HepG2 (cell line): ENCODE results near the gene ARRDC3. TPM values are rescaled to one million over a fixed set of nuclear protein-coding genes. Genes with fewer than 3 reads are reported as not detected.
"Not testable (repeated sequence)": the region's sequence is repeated elsewhere in the genome, so short reads cannot be mapped to it uniquely, and the experiment has no call there.

ENCODE experiments used
- ATAC-seq: fragments of 200-7000 bp; cut with Tn5 transposase; 3 replicates; pipeline ENCODE4 v1.9.1; 2020; ENCODE audit warnings: mild to moderate bottlenecking, moderate library complexity
- BruUV-seq: library from RNA; stranded (reverse); fragments of 400-500 nt; replicated peaks from 2 replicates; lab custom pipeline; 2021; lab: Mats Ljungman, UMichigan
- CTCF ChIA-PET: fragments of 300-600 bp; formaldehyde crosslinking; extraction: SDS; loops from one replicate; lab custom pipeline; 2021; ENCODE audit warnings: low total read pairs, inconsistent platforms, low intra/inter-chr PET ratio; lab: Yijun Ruan, JAX
- POLR2A ChIA-PET: fragments of 350-600 bp; sonication (Branson Sonifier 250); formaldehyde crosslinking; loops from one replicate; lab custom pipeline; 2020; ENCODE audit warnings: antibody characterized with exemption, inconsistent platforms; lab: Yijun Ruan, JAX
- DNase-seq: peaks from one replicate; pipeline ENCODE4 v3.0.0-alpha.2; 2015; ENCODE audit warnings: low spot score
- FAIRE-seq: peaks from 3 replicates; lab custom pipeline; 2011; peaks lifted over from hg19 to GRCh38; lab: Jason Lieb, UNC
- H2AFZ ChIP-seq: one replicate; pipeline ENCODE4 v1.6.1; 2011; ENCODE audit warnings: low read length, inconsistent platforms
- H3K27ac ChIP-seq: fragments of 300-600 bp; 3 replicates; pipeline ENCODE4 v1.8.0; 2011; ENCODE audit warnings: mixed run types, mild to moderate bottlenecking, mixed read lengths, low read length, inconsistent platforms; ENCODE audit not compliant: insufficient read depth; ENCODE audit errors: extremely low read length
- H3K27me3 ChIP-seq, 2 experiments: fragments of 200-600 bp in 1 of 2; 2 replicates in 1 of 2; 3 replicates in 1 of 2; pipeline versions ENCODE4 v1.6.0 to v1.8.0; 2011; ENCODE audit warnings: low read length in 2 of 2, mild to moderate bottlenecking in 2 of 2, moderate library complexity in 2 of 2, inconsistent platforms in 1 of 2; ENCODE audit not compliant: insufficient read depth in 2 of 2, control insufficient read depth in 1 of 2
- H3K36me3 ChIP-seq, 2 experiments: fragments of 200-600 bp in 1 of 2; replicated peaks in 1 of 2; 2 replicates in 1 of 2; 3 replicates in 1 of 2; pipeline versions ENCODE4 v1.5.1 to v1.8.0; 2011; ENCODE audit warnings: low read length in 2 of 2, inconsistent platforms in 1 of 2; ENCODE audit not compliant: insufficient read depth in 2 of 2, control insufficient read depth in 1 of 2
- H3K4me1 ChIP-seq: 2 replicates; pipeline ENCODE4 v1.5.1; 2012; ENCODE audit warnings: low read length, inconsistent platforms; ENCODE audit not compliant: insufficient read depth
- H3K4me2 ChIP-seq: 2 replicates; pipeline ENCODE4 v1.6.0; 2011; ENCODE audit warnings: low read depth, low read length, inconsistent platforms
- H3K4me3 ChIP-seq, 3 experiments: fragments of 200-600 bp in 1 of 3; sonication (generic), shearing (Covaris generic) in 1 of 3; replicated peaks in 1 of 3; 2 replicates each; pipeline ENCODE4 v1.5.1; 2011 to 2016; ENCODE audit warnings: low read length in 3 of 3, inconsistent platforms in 2 of 3, low read depth in 2 of 3, mild to moderate bottlenecking in 2 of 3, control low read depth in 1 of 3, mixed read lengths in 1 of 3; ENCODE audit not compliant: insufficient read depth in 1 of 3
- H3K79me2 ChIP-seq: one replicate; pipeline ENCODE4 v1.6.1; 2011; ENCODE audit warnings: low read length, inconsistent platforms; ENCODE audit not compliant: insufficient read depth
- H3K9ac ChIP-seq: 2 replicates; pipeline ENCODE4 v1.6.0; 2011; ENCODE audit warnings: mild to moderate bottlenecking, low read depth, low read length, inconsistent platforms; ENCODE audit not compliant: insufficient read depth
- H3K9me3 ChIP-seq: 2 replicates; pipeline ENCODE4 v1.5.1; 2012; ENCODE audit warnings: mild to moderate bottlenecking, low read length
- H4K20me1 ChIP-seq: 2 replicates; pipeline ENCODE4 v1.6.0; 2011; ENCODE audit warnings: inconsistent platforms, mild to moderate bottlenecking, low read length, moderate library complexity; ENCODE audit not compliant: insufficient read depth
- AGO2 ChIP-seq: fragments of 200-400 bp; formaldehyde crosslinking; optimal IDR thresholded peaks from 2 replicates; pipeline ENCODE3; 2017; ENCODE audit warnings: mild to moderate bottlenecking, low read depth, low read length, moderate library complexity
- EZH2 ChIP-seq: conservative IDR thresholded peaks from 2 replicates; pipeline ENCODE4 v1.6.1; 2012; ENCODE audit warnings: mild to moderate bottlenecking, low read depth, low read length, moderate library complexity
- HDAC2 ChIP-seq: sonication (generic); formaldehyde crosslinking; IDR thresholded peaks from 2 replicates; pipeline ENCODE4 v1.4.0; 2020; ENCODE audit warnings: missing genetic modification reagents
- HINFP ChIP-seq: sonication (generic); formaldehyde crosslinking; IDR thresholded peaks from 2 replicates; pipeline ENCODE4 v1.4.0; 2020; ENCODE audit warnings: low read depth, mild to moderate bottlenecking, missing genetic modification reagents
- MATR3 ChIP-seq: sonication (generic); formaldehyde crosslinking; IDR thresholded peaks from 2 replicates; pipeline ENCODE4 v1.4.0; 2020; ENCODE audit warnings: missing genetic modification reagents
- SRSF4 ChIP-seq: fragments of 200-400 bp; formaldehyde crosslinking; IDR thresholded peaks from one replicate; pipeline ENCODE4 v1.6.1; 2018; ENCODE audit warnings: mild to moderate bottlenecking, low read depth, low read length, moderate library complexity; ENCODE audit not compliant: poor library complexity, severe bottlenecking
- TSC22D2 ChIP-seq: sonication (generic); formaldehyde crosslinking; IDR thresholded peaks from 2 replicates; pipeline ENCODE4 v1.5.1; 2020; ENCODE audit warnings: missing genetic modification reagents, mild to moderate bottlenecking, borderline replicate concordance
- WGBS: methylation state at CpG from one replicate; pipeline ENCODE4 v1.1.6; 2017; ENCODE audit warnings: low lambda C conversion rate; 5-methylcytosine and 5-hydroxymethylcytosine counted together
- in situ Hi-C: cut with HindIII; loops from 2 replicates; pipeline ENCODE4 v1.10.0; 2017; ENCODE audit warnings: low pct_unique_long_range_greater_than_20kb; ENCODE audit not compliant: extremely low pct_ligation_motif_present
- intact Hi-C: fragments of 100-400 bp; cut with micrococcal nuclease; formaldehyde crosslinking; loops from one replicate; pipeline ENCODE4 v1.10.0; 2022; ENCODE audit not compliant: unreplicated experiment
- polyA plus RNA-seq, 8 experiments: library from polyadenylated mRNA; depleted of rRNA in 3 of 8; stranded (reverse) in 7 of 8; unstranded in 1 of 8; fragments of >200 nt; fragmentation: Illumina TruSeq in 4 of 8; extraction: Trizol in 4 of 8; gene quantifications; 2 replicates each; pipeline versions ENCODE4 v1.2.1 to v1.2.3, GENCODE V29; 2011 to 2016; ENCODE audit warnings: low read depth in 4 of 8, missing spikeins in 1 of 8, mixed read lengths in 1 of 8; ENCODE audit not compliant: insufficient read depth in 1 of 8
- total RNA-seq, 5 experiments: library from RNA; depleted of rRNA; stranded (reverse); fragments of >200 nt; fragmentation: Illumina TruSeq; extraction: Trizol; gene quantifications; 2 replicates each; pipeline ENCODE4 v1.2.3, GENCODE V29; 2016; ENCODE audit warnings: low read depth in 1 of 5
- TF ChIP-seq, protein P1 (sequence below): sonication (generic); formaldehyde crosslinking; IDR thresholded peaks from 2 replicates; pipeline ENCODE4 v1.4.0; 2020; ENCODE audit warnings: missing genetic modification reagents; ENCODE audit errors: not compliant biosample characterization

Gene ARRDC3
- total and polyA plus RNA-seq, 2 of the 13 experiments (the other 11 are each of a cell fraction or from before 2014, with no cell fraction given) = 3.4 to 24.4 TPM

DNA sequence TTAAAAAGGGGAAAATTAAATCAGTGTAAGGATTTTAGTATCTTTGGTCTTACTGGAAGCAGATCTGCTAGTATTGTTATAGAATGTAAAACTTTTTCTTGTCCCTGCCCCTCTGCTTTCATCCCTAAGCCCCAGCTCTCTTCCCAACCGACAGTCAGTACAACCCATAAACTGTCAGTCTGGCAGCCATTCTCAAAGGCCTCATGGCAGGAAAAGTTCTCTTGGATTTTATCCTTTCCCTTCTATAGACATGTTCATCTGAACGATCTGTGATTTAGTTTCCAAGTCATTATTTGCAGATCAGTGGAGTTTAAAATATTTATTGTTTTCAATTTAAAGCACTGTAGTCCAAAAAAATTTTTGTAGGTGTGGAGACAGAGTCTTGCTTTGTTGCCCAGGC is 39.2 kb downstream of the ARRDC3 start:
- POLR2A ChIA-PET = no interaction called here
- no peaks in the 10 kb centered on the region for H3K79me2 ChIP-seq
- H3K27me3 ChIP-seq = no peaks in the 10 kb centered on the region
- FAIRE-seq (no peak), ATAC-seq (no peak), DNase-seq (no peak)
- no peak overlapping the region for H3K9ac ChIP-seq
- in situ Hi-C loops (no loop called here), intact Hi-C loops (no loop called here)
- no peak for TF ChIP-seq HDAC2 (CRISPR knock-in tag)
- no peak for TF ChIP-seq TSC22D2
- no peak for TF ChIP-seq HINFP (CRISPR knock-in tag)
- no peak for TF ChIP-seq AGO2
- TF ChIP-seq, protein P1, sequence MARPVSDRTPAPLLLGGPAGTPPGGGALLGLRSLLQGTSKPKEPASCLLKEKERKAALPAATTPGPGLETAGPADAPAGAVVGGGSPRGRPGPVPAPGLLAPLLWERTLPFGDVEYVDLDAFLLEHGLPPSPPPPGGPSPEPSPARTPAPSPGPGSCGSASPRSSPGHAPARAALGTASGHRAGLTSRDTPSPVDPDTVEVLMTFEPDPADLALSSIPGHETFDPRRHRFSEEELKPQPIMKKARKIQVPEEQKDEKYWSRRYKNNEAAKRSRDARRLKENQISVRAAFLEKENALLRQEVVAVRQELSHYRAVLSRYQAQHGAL = no peak
- no peak for TF ChIP-seq MATR3
- TF ChIP-seq EZH2 = no peak
- TF ChIP-seq SRSF4 = no peak
- H3K4me2 ChIP-seq = no peak overlapping the region
- no peaks in the 10 kb centered on the region for H4K20me1 ChIP-seq
- no peak overlapping the region for H2AFZ ChIP-seq
- peaks cover 7% of the 10 kb centered on the region; the same call in 1 of the 2 replicates for H3K4me1 ChIP-seq
- no peaks in the 10 kb centered on the region for H3K9me3 ChIP-seq
- BruUV-seq = no TSS peak
- H3K36me3 ChIP-seq = no peaks in the 10 kb centered on the region
- CTCF ChIA-PET = no interaction called here
- no peak overlapping the region for H3K4me3 ChIP-seq
- H3K27ac ChIP-seq = no peak overlapping the region
- WGBS = 3% methylated on average over 2 of the region's 2 CpGs

DNA sequence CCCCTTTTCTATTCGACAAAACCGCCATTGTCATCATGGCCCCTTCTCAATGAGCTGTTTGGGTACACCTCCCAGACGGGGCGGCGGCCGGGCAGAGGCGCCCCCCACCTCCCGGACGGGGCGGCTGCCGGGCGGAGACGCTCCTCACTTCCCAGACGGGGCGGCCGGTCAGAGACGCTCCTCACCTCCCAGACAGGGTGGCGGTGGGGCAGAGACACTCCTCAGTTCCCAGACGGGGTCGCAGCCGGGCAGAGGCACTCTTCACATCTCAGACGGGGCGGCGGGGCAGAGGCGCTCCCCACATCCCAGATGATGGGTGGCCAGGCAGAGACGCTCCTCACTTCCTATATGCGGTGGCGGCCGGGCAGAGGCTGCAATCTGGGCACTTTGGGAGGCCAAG is 40.2 kb downstream of the ARRDC3 start:
- in situ Hi-C loops, H3K9ac ChIP-seq, H4K20me1 ChIP-seq, DNase-seq, H3K4me2 ChIP-seq, POLR2A ChIA-PET, H3K4me3 ChIP-seq, H3K79me2 ChIP-seq, H3K4me1 ChIP-seq, H2AFZ ChIP-seq, CTCF ChIA-PET, ATAC-seq, BruUV-seq, H3K36me3 ChIP-seq, H3K27me3 ChIP-seq, H3K27ac ChIP-seq, H3K9me3 ChIP-seq, intact Hi-C loops, FAIRE-seq: not testable (repeated sequence)
- 81% methylated on average over 23 of the region's 29 CpGs for WGBS
